Left lobe of liver (tissue), 2 donors: ENCODE results near the gene TMEM164. TPM values are rescaled to one million over a fixed set of nuclear protein-coding genes. Genes with fewer than 3 reads are reported as not detected.

Experiments
- ATAC-seq: fragments of 200-7000 bp; cut with Tn5 transposase; one replicate; pipeline ENCODE4 v1.9.1; 2020; ENCODE audit warnings: mild to moderate bottlenecking, moderate library complexity
- DNase-seq: peaks from one replicate; pipeline ENCODE4 v3.0.0-alpha.2; 2020; ENCODE audit warnings: low spot score
- total RNA-seq: library from RNA; stranded (reverse); gene quantifications from one replicate; pipeline ENCODE4 v1.2.1, GENCODE V29; 2021
- donor health status: DM: no; HTN: no; CAD: no; lungs with moderate emphysema.
- donor health status: DM: no; HTN: yes; CAD: no.

Gene TMEM164
- total RNA-seq, 1 donor from 2014 or later: 1.8 TPM

DNA sequence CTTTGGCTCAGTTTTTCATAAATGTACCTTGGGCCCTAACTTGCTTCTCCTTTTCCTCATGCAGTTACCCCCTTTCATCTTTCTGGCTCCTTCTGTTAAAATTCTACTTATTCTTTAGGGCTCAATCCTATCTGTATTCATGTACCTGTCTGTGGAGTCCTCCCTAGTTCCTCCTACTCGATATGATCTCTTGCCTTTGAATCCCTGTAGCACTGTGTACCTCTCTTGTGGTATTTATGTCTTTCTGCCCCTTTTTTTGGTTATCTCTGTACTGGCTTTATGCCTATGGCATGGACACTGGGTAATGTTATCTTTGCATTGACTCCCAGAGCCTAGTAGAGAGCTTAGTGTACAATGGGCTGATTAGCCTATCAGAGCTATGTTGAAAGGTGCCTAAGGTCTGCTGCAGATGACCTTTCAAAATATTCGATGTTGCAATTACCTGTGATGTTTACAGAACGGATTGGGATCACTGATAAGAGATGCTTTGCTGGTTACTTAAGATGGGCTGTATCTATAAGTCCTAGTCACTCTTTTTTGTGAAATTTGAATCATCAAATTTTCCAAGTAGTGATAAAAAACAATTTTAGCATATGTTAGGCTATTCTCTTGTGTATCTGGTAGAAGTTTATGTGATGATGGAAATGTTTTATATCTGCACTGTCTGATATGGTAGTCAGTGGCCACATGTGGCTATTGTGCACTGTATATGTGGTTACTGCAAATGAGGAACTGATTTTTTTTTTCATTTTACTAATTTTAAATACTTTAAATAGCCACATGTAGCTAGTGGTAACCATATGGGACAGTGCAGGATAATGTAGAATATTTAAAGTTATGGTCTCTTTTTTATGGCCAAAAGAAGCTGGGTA, 33.5 kb downstream of the TMEM164 start:
- DNase-seq: no peak
- ATAC-seq: peak; percentile 80

DNA sequence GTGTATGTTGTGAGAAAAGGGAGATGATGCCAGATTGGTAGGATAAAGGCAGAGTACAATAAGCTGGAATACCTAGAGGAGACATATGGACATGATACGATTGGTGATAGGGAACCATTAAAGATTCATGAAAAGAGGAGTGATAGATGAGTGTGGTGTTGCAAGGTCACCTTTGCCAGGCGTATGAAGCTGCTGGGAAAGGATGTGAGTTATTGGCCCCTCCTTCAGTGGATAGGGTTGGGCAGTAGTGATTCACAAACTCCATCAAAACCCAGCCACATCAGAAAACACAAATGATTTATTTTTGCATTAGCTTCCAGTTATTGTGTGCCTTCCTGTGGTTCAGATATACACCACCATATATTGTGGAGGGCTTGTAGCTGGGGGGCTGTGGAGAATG, 34.3 kb downstream of the TMEM164 start:
- no peak for ATAC-seq

DNA sequence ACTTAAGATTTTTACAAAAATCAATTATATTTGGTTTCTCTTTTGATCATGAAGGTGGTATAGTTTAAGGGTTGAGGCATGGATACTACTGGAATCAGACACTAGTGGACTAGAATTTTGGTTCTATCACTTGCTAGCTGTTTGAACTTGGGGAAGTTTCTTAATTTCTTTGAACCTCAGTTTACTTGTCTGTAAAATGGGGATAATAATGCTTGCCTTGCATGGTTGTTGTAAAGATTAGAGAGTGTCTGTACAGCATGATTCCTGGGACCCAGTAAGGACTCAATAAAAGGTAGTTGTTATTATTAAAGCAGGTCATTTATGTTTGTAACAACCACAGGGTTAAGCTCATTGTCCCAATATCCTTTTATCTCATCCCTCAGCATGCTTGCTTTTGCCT, 36.0 kb downstream of the TMEM164 start:
- ATAC-seq: no peak
- DNase-seq: no peak

More for the DNA sequence above, 34.3 kb downstream of the TMEM164 start:
- DNase-seq: no peak

DNA sequence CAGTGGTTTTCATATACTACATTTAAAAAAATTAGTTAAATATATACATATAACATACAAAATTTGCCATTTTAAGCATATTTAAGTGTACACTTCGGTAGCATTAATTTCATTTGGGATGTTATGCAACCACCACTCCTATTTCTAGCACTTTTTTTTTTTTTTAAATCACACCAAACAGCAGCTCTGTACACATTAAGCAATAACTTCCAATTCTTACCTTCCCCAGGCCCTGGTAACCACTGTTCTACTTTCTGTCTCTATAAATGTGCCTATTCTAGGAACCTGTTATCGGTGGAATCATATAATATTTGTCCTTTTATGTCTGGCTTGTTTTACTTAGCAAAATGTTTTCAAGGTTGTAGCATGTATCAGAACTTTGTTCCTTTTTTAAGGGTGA, 39.1 kb downstream of the TMEM164 start:
- no peak for DNase-seq
- peak; percentile 20 for ATAC-seq

DNA sequence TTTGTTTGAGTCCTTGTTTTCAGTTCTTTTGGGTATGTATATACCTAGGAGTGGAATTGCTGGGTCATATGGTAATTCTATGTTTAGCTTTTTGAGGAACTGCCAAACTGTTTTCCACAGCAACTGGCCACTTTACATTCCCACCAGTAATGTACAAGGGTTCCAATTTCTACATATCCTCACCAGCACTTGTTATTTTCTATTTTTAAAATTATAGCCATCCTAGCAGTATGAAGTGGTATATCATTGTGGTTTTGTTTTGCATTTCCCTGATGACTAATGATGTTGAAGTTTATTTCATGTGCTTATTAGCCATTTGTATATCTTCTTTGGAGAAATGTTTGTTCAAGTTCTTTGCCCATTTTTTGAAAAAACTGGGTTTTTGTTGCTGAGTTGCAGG, 39.6 kb downstream of the TMEM164 start:
- no peak for DNase-seq
- no peak for ATAC-seq

DNA sequence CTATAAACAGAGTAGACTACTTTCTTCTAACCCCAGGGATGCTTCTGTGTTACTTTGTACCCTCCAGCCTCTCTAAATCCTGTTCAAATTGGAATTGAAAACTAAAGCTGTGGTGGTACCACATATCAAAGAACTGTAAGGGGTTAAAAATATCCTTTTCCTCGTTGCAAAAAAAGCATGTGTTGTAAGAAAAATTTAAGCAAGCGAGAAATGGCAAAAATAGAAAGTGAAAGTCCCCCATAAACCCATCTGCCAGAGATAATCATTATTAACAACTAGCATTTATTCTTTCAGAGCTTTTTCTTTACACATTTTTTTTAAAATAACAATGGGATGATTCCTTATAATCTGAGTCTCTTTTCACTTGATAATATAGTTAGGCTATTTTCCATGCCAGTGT, 40.6 kb downstream of the TMEM164 start:
- no peak for ATAC-seq
- DNase-seq: no peak

DNA sequence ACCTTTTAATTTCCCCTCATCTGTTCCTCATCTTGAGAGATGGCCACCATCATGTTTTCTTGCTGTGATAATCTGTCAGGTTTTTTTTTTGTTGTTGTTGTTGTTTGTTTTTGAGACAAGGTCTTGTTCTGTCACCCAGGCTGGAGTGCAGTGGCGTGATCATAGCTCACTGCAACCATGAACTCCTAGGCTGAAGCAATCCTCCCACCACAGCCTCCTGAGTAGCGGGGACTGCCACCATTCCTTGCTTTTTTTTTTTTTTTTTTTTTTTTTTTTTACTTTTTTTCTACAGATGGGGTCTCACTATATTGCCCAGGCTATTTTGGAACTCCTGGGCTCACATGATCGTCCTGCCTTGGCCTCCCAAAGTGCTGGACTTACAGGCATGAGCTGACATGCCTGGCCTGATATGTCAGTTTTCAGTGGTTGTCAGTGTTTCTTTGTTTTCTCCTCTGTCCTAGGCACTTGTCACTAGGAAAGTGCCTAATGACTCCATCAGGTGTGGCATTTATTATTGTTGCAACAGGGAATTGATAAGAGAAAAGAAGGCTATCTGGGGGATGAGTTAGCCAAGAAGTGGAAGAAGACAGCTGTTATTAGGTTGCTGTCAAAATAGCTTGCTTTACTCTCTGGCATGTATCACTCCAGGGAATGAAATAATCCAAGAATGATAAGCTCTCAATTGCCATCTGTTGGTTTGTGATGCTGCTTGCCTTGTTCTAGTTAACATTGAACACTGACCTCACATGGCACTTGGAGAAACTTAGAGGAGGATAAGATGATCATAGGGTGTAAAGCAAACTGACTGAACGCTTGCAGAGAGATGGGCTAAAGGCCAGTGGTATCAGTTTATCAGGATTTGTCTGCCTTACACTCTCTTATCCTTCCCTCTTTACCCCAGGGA, 41.7 kb downstream of the TMEM164 start:
- no peak for ATAC-seq
- DNase-seq: no peak

DNA sequence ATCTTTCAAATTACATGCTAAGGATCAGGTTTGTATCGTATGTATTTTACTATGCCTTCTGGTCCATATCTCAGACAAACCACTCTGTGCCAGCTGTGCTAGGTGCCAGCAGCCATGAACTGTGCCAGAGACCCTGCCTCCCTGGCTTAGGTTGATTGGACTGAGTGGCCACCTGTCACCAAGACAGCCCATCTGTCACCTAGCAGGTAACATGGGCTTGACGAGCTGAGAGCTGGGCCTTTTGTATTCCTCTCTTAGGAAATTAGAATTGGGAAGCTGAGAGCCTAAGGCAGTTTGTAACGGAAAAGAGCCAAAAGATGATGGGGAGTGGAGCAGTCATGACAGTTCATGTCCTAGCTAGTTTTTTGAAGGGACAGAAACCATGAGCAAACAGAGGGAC, 42.5 kb downstream of the TMEM164 start:
- ATAC-seq: no peak
- DNase-seq: no peak

DNA sequence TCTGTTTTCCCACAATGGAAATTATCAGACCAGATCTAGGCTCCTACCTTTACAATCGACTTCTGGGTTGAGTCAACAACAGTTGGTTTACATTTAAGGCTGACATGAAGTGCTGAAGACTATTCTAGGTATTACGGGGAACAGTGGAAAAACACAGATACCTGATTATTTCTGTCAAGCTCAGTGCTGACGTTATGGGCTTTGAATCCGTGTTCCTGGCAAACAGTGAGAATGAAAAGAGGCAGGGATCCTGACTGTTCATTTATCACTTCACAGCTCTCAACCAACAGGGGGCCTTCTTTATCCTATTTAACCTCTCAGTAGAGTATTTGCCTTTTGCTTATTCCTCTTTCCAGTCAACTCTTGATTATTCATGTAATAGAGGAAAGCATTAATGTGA, 43.1 kb downstream of the TMEM164 start:
- ATAC-seq: no peak
- no peak for DNase-seq

DNA sequence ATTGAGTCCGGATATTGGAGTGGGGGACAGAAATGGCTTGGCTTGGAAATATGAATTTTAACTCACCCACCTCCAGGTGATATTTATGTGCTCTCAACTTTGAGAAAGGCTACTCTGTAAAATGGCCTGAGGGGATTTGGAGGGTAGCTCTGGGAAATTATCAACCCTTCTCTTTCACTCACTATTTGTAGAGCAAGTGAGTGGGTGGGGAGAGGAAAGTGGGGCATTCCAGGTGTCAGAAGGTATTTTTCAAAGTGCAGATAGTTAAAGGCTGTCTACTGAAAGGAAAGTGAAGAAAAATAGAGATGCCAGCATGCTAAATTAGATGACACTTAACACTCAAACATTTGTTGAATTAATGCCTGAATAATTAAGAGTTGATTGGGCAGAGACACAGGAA, 44.1 kb downstream of the TMEM164 start:
- no peak for ATAC-seq
- no peak for DNase-seq

DNA sequence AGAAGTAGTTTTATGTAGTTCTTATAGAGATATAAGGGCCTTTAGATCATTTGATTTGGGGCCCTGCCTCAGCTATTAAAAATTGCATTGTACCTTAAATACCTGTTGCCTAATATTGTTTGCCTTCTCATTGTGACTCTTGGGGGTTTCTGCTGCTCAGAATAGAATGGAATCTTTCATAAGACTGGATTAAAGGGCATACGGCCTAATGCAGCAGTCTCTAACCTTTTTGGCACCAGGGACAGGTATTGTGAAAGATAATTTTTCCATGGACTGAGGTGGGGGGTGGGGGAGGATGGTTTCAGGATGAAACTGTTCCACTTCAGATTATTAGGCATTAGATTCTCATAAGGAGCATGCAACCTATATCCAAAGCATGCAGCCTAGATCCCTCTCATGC, 46.2 kb downstream of the TMEM164 start:
- no peak for ATAC-seq
- no peak for DNase-seq

DNA sequence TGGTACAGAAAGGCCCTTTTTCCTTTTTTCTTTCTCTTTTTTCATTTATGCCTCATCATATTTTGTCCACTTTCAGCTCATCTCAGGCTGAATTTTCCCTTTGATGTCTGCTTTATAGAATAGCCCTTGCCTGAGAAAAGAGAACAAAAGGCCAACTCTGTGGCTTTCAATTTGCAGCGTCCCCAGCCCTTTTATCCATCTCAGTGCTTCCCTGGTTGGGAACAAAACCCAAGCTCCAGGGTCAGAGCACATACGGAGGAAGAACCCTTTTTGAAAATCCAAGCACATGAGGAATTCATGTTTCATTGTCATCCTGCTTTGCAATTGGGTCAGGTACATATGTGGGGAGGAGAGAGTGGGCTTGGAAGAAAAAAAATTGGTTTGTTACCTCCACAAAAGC, 47.5 kb downstream of the TMEM164 start:
- ATAC-seq (no peak), DNase-seq (no peak)

DNA sequence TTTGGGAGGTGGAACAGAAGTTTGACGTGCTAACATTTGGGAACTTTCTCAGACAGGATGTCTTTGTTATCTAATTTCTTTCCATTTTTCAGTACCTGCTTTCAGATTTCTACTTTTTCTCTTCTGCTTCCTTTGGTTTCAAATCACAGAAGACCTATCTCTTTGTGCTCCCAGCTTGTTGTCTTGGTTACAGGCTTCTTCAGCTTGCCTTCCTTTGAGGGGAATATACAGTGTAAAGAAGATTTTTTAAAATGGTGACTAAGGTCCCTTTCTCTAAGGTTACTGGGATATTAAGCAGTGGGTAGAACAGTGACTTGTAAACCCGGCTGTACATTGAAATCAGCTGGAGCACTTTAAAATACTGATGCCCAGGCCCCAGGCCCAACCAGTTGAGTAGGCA, 48.0 kb downstream of the TMEM164 start:
- no peak for DNase-seq
- no peak for ATAC-seq

DNA sequence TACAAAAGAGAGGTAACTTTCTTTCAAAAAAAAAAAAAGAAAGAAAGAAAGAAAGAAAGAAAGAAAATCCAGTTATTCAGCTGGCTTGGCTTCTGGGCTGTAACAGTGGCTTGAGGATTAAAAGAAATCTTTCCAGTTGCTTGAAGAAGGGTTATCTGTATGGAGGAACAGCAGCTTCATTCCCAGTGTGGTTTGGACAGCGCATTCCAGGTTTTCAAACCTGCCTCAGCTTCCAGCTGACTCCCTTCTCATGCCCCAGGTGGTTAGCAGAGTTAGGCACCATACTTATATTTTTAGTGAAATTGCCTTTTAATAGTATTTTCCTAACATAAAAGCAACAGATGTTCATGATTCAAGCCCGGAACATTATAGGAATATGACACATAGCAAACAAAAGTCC, 48.6 kb downstream of the TMEM164 start:
- ATAC-seq: no peak

DNA sequence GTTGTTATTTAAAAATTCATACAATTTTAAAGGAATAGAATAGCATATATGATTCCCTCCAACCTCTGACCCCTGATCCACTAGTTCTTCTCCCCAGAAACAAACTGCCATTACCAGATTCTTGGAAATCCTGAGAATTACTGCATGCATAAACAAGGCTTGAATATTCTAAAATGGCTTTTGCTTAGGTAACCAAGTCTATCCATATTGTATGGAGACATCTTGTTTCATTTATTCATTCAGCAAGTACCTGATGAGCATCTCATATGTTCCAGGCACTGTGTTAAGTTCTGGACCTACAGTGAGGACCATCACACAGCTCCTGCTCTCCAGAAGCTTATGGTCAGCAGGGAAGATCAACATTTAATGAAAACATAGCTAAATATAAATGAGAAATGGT, 49.4 kb downstream of the TMEM164 start:
- ATAC-seq (no peak), DNase-seq (no peak)

More for the DNA sequence above, 48.6 kb downstream of the TMEM164 start:
- no peak for DNase-seq

DNA sequence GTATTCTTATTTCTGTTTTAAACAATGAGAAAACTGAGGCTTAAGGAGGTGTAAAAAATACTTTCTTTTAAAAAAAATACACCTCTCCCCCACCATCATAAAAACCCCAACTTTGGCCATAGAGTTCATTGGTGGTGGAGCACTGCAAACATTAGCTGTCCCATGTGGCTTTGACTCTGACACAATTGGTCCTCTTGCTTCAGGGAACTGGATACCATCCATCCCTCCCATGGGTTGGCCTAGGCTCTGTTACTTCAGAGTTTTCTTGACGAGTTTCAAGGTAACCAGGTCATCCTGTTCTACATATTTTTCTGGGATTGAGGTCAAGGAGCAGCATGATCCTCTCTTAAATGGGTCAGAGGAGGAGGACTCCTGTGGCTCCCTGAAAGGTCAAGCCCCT, 50.5 kb downstream of the TMEM164 start:
- DNase-seq: no peak
- ATAC-seq: no peak

DNA sequence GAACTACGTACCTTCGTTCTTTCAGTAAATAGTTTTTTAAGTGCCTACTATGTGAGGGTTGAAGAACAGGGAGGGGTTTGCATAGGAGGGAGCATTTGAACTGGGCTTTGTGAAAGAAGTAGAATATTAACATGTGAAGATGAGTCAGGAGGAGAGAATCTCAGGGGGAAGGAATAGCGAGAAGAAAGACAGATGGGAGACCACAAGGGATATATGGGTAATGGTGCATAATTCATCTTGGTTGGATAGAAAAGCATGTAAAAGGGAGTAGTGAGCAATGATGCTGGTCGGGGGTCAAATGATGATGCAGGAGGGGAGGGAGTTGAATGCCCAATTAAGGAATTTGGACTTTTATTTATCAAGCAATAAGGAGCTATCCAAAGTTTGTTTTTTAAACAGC, 52.7 kb downstream of the TMEM164 start:
- ATAC-seq (no peak), DNase-seq (no peak)

DNA sequence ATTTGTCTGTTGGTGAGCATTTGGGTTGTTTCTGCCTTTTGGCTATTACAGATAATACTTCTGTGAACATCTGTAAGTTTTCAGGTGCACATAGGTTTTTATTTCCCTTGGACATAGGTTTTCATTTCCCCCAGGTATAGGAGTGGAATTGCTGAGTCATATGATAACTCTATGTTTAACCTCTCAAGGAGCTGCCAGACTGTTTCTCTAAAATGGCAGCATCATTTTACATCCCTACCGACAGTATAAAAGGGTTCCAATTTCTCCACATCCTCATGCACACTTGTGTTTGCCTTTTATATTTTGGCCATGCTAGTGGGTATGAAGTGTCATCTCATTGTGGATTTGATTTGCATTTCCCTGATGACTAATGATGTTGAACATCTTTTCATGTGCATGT, 53.5 kb downstream of the TMEM164 start:
- ATAC-seq: no peak
- DNase-seq: no peak

DNA sequence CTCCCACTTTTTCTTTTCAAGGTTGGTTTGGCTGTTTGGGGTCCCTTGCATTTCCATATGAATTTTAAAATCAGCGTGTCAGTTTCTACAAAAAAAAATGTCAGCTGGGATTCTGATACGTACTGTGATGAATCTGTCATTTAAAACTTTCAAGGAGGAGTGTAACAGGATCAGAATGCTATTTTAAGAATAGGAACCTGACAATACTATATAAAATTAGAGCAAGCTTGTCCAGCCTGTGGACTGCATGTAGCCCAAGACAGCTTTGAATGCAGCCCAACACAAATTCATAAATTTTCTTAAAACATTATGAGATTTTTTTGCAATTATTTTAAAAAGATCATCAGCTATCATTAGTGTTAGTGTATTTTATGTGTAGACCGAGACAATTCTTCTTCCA, 56.5 kb downstream of the TMEM164 start:
- ATAC-seq: no peak
- no peak for DNase-seq

DNA sequence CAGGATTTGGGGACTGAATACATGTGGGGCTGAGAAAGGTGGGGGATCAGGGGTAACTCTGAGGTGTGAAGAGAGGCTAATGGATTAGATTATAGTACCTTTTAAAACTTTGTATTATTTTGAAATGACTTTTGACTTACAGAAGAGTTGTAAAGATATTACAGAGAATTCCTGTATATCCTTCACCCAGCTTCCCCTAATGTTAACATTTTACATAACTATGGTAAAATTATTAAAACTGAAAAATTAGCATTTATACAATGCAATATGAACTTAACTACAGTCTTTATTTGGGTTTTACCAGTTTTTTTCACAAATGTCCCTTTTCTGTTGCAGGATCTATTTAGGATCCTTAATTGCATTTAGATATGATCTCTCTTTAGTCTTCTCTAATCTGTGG, 57.4 kb downstream of the TMEM164 start:
- no peak for DNase-seq
- ATAC-seq: no peak

DNA sequence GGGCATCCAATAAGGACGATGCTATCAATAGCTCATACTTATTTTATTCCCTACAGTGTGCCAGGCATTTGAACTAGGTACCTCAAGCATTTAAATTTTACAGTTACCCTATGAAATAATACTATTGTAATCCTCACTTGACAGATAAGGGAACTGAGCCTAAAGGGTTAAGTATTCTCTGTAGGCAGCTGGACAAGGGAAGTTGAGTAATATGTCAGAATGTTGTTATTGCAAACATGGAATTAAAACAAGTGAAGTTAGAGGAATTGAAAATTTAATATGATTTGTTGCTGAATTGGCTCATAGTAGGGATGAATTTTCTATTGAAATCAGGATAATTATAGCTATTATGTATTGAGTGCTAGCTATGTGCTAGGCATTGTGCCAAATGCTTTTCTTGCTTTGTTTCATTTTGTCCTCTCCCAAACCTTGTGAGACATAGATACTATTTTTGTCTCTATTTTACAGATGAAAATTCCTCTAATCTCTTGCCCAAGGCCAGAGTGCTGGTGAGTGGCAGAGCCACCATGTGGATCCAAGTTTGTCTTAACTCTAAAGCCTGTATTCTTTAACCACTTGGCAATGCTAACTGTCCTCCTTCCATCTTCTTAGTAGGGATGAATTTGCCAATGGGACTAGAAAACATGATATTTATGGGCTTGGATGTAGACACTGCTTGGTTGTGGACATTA, 58.1 kb downstream of the TMEM164 start:
- no peak for ATAC-seq

More for the DNA sequence above, 58.1 kb downstream of the TMEM164 start:
- DNase-seq: no peak
